HepG2 (cell line): Measurements from ENCODE around the gene PARVB.

Experiments used
- BHLHE40 ChIP-seq: IDR thresholded peaks from 2 replicates; pipeline ENCODE4 v1.6.1; 2011; ENCODE audit warnings: low read length, improper control_type of control experiment
- E2F1 ChIP-seq: sonication (generic); formaldehyde crosslinking; IDR thresholded peaks from 2 replicates; pipeline ENCODE4 v1.5.0; 2020; ENCODE audit warnings: missing genetic modification reagents
- SRSF4 ChIP-seq: fragments of 200-400 bp; formaldehyde crosslinking; IDR thresholded peaks from one replicate; pipeline ENCODE4 v1.6.1; 2018; ENCODE audit warnings: mild to moderate bottlenecking, low read depth, low read length, moderate library complexity; ENCODE audit not compliant: poor library complexity, severe bottlenecking
- TBL1XR1 ChIP-seq: fragments of 150-350 bp; IDR thresholded peaks from 2 replicates; pipeline ENCODE4 v1.6.1; 2014; ENCODE audit warnings: borderline replicate concordance, low read length; ENCODE audit not compliant: partially characterized antibody
- ZNF780A ChIP-seq: sonication (generic); formaldehyde crosslinking; IDR thresholded peaks from 2 replicates; pipeline ENCODE4 v1.8.0; 2022; ENCODE audit warnings: mild to moderate bottlenecking, missing genetic modification reagents, moderate library complexity

- TF ChIP-seq BHLHE40 (no peak), TBL1XR1 (no peak), SRSF4 (no peak), E2F1 (no peak), ZNF780A (no peak)
These were observed 106.1 kb downstream of the PARVB start for GRCh38 chr22:44130076-44130711.
